ENCODE data around the gene NGF. TPM values are rescaled to one million over a fixed set of nuclear protein-coding genes. Genes with fewer than 3 reads are reported as not detected.

Gene NGF
- total RNA-seq, 2 experiments from 2014 or later, result not detected

- H3K9me3 Mint-ChIP-seq (ENCODE audit: low read depth), result no peaks in the 10 kb centered on the region
- no peaks in the 10 kb centered on the region for H3K36me3 Mint-ChIP-seq
- CTCF ChIA-PET, result no interaction called here
- H3K27me3 Mint-ChIP-seq, result peaks cover 8% of the 10 kb centered on the region
- no peak overlapping the region for H3K4me3 Mint-ChIP-seq
- H3K27ac Mint-ChIP-seq, result no peak overlapping the region
- H3K4me1 Mint-ChIP-seq, result no peaks in the 10 kb centered on the region
- DNase-seq (no peak), ATAC-seq (no peak)
Measured at GRCh38 chr1:115242543-115242942, 95.5 kb downstream of the NGF start.

- Mint-ChIP-seq H3K27me3 (peaks cover 6% of the 10 kb centered on the region), H3K9me3 (ENCODE audit: low read depth) (no peaks in the 10 kb centered on the region)
Measured at GRCh38 chr1:115241309-115241708, 96.7 kb downstream of the NGF start.

GRCh38 chr1:115240297-115240696 is 97.8 kb downstream of the NGF start:
- CTCF ChIA-PET, result no interaction called here
- DNase-seq (no peak), ATAC-seq (no peak)
- Mint-ChIP-seq H3K4me3 (no peak overlapping the region), H3K27me3 (peaks cover 10% of the 10 kb centered on the region), H3K9me3 (ENCODE audit: low read depth) (no peaks in the 10 kb centered on the region), H3K27ac (no peak overlapping the region), H3K4me1 (no peaks in the 10 kb centered on the region), H3K36me3 (no peaks in the 10 kb centered on the region)

More at GRCh38 chr1:115241309-115241708, 96.7 kb downstream of the NGF start:
- no peak for DNase-seq
- Mint-ChIP-seq H3K27ac (no peak overlapping the region), H3K4me3 (no peak overlapping the region), H3K36me3 (no peaks in the 10 kb centered on the region), H3K4me1 (no peaks in the 10 kb centered on the region)
- no peak for ATAC-seq
- CTCF ChIA-PET, result no interaction called here

GRCh38 chr1:115239426-115239825 is 98.6 kb downstream of the NGF start:
- CTCF ChIA-PET, result no interaction called here
- H3K9me3 Mint-ChIP-seq (ENCODE audit: low read depth), result no peaks in the 10 kb centered on the region
- no peak for ATAC-seq
- no peak overlapping the region for H3K27ac Mint-ChIP-seq
- peaks cover 10% of the 10 kb centered on the region for H3K27me3 Mint-ChIP-seq
- no peak overlapping the region for H3K4me3 Mint-ChIP-seq
- no peak for DNase-seq
- no peaks in the 10 kb centered on the region for H3K36me3 Mint-ChIP-seq
- H3K4me1 Mint-ChIP-seq, result no peaks in the 10 kb centered on the region

- no peak overlapping the region for H3K4me3 Mint-ChIP-seq
- H3K9me3 Mint-ChIP-seq (ENCODE audit: low read depth), result no peaks in the 10 kb centered on the region
- no peaks in the 10 kb centered on the region for H3K36me3 Mint-ChIP-seq
- ATAC-seq (no peak), DNase-seq (no peak)
- H3K27ac Mint-ChIP-seq, result no peak overlapping the region
- CTCF ChIA-PET, result no interaction called here
- H3K4me1 Mint-ChIP-seq, result no peaks in the 10 kb centered on the region
- peaks cover 10% of the 10 kb centered on the region for H3K27me3 Mint-ChIP-seq
Measured at GRCh38 chr1:115239148-115239422, 99.0 kb downstream of the NGF start.

- no peak overlapping the region for H3K27ac Mint-ChIP-seq
- ATAC-seq (no peak), DNase-seq (no peak)
- no peak overlapping the region for H3K4me3 Mint-ChIP-seq
- no peaks in the 10 kb centered on the region for H3K9me3 Mint-ChIP-seq (ENCODE audit: low read depth)
- CTCF ChIA-PET, result no interaction called here
- H3K36me3 Mint-ChIP-seq, result no peaks in the 10 kb centered on the region
- peaks cover 10% of the 10 kb centered on the region for H3K27me3 Mint-ChIP-seq
- no peaks in the 10 kb centered on the region for H3K4me1 Mint-ChIP-seq
Measured at GRCh38 chr1:115238336-115239147, 99.5 kb downstream of the NGF start.

GRCh38 chr1:115237507-115237906 is 100.5 kb downstream of the NGF start:
- no peaks in the 10 kb centered on the region for H3K9me3 Mint-ChIP-seq (ENCODE audit: low read depth)
- no peaks in the 10 kb centered on the region for H3K36me3 Mint-ChIP-seq
- CTCF ChIA-PET, result no interaction called here
- H3K27ac Mint-ChIP-seq, result no peak overlapping the region
- peaks cover 4% of the 10 kb centered on the region for H3K27me3 Mint-ChIP-seq
- no peaks in the 10 kb centered on the region for H3K4me1 Mint-ChIP-seq
- H3K4me3 Mint-ChIP-seq, result no peak overlapping the region
- ATAC-seq, result no peak
- no peak for DNase-seq

GRCh38 chr1:115237023-115237422 is 101.0 kb downstream of the NGF start:
- H3K27ac Mint-ChIP-seq, result no peak overlapping the region
- H3K4me1 Mint-ChIP-seq, result no peaks in the 10 kb centered on the region
- no peaks in the 10 kb centered on the region for H3K36me3 Mint-ChIP-seq
- no peaks in the 10 kb centered on the region for H3K9me3 Mint-ChIP-seq (ENCODE audit: low read depth)
- ATAC-seq (no peak), DNase-seq (no peak)
- no peak overlapping the region for H3K4me3 Mint-ChIP-seq
- CTCF ChIA-PET, result no interaction called here
- H3K27me3 Mint-ChIP-seq, result peaks cover 4% of the 10 kb centered on the region

Other genes starting within 250 kb of the NGF start
- gene TSPAN2, start 248.7 kb downstream of the NGF start, total RNA-seq, result 1 to 10 TPM; 1.2 to 2.3 TPM